GM23338 (cell line): ENCODE results near the gene SCRG1. TPM values are rescaled to one million over a fixed set of nuclear protein-coding genes. Genes with fewer than 3 reads are reported as not detected.

Experiments
- ATAC-seq: fragments of 200-7000 bp; cut with Tn5 transposase; 3 replicates; pipeline ENCODE4 v1.9.1; 2020
- DNase-seq: peaks from one replicate; pipeline ENCODE4 v3.0.0-alpha.2; 2015; ENCODE audit warnings: low spot score
- H2AFZ ChIP-seq: fragments of 200-600 bp; sonication (generic); 2 replicates; pipeline ENCODE4 v1.8.0; 2016; ENCODE audit warnings: antibody characterized with exemption, mild to moderate bottlenecking, moderate library complexity
- H3F3A ChIP-seq: fragments of 200-600 bp; sonication (generic); replicated peaks from 2 replicates; pipeline ENCODE4 v1.8.0; 2017; ENCODE audit warnings: antibody characterized with exemption, mixed run types, low read depth
- H3K27ac ChIP-seq: fragments of 200-600 bp; sonication (generic); 2 replicates; pipeline ENCODE4 v1.6.1; 2016; ENCODE audit warnings: low read depth
- H3K27me3 ChIP-seq: fragments of 200-600 bp; sonication (generic); 2 replicates; pipeline ENCODE4 v1.8.0; 2016; ENCODE audit warnings: mild to moderate bottlenecking, mixed run types, moderate library complexity; ENCODE audit not compliant: insufficient read depth
- H3K36me3 ChIP-seq: fragments of 200-600 bp; sonication (generic); 2 replicates; pipeline ENCODE4 v1.8.0; 2016; ENCODE audit warnings: mild to moderate bottlenecking; ENCODE audit not compliant: insufficient read depth
- H3K4me1 ChIP-seq: fragments of 200-600 bp; sonication (generic); 2 replicates; pipeline ENCODE4 v1.8.0; 2016; ENCODE audit warnings: mild to moderate bottlenecking, moderate library complexity; ENCODE audit not compliant: insufficient read depth
- H3K4me2 ChIP-seq: fragments of 200-600 bp; sonication (generic); 2 replicates; pipeline ENCODE4 v1.7.1; 2017; ENCODE audit warnings: mixed run types
- H3K4me3 ChIP-seq: fragments of 200-600 bp; sonication (generic); 2 replicates; pipeline ENCODE4 v1.6.1; 2016; ENCODE audit warnings: mixed run types
- H3K79me2 ChIP-seq: fragments of 200-600 bp; sonication (generic); replicated peaks from 2 replicates; pipeline ENCODE4 v1.8.0; 2017; ENCODE audit warnings: mild to moderate bottlenecking; ENCODE audit not compliant: insufficient read depth
- H3K9me2 ChIP-seq: fragments of 200-600 bp; sonication (generic); 2 replicates; pipeline ENCODE4 v1.8.0; 2017; ENCODE audit not compliant: insufficient read depth
- H4K20me1 ChIP-seq: fragments of 200-600 bp; sonication (generic); replicated peaks from 2 replicates; pipeline ENCODE4 v1.8.0; 2017; ENCODE audit warnings: mild to moderate bottlenecking; ENCODE audit not compliant: insufficient read depth
- H3K27ac Mint-ChIP-seq: 2 replicates; pipeline ENCODE4 v1.8.0; 2020; ENCODE audit warnings: inconsistent platforms, mild to moderate bottlenecking, moderate library complexity, mixed read lengths
- H3K27me3 Mint-ChIP-seq: 3 replicates; pipeline ENCODE4 v1.8.0; 2022; ENCODE audit warnings: low read depth, mild to moderate bottlenecking, moderate library complexity, mixed read lengths, inconsistent platforms; ENCODE audit not compliant: insufficient read depth, poor library complexity
- H3K36me3 Mint-ChIP-seq: 3 replicates; pipeline ENCODE4 v1.8.0; 2021; ENCODE audit warnings: low read depth, mild to moderate bottlenecking, inconsistent platforms, moderate library complexity, mixed read lengths
- H3K4me1 Mint-ChIP-seq: 3 replicates; pipeline ENCODE4 v1.8.0; 2020; ENCODE audit warnings: mild to moderate bottlenecking, inconsistent platforms, mixed read lengths
- H3K4me3 Mint-ChIP-seq: 3 replicates; pipeline ENCODE4 v1.8.0; 2021; ENCODE audit warnings: moderate library complexity, mild to moderate bottlenecking, inconsistent platforms, mixed read lengths
- H3K9me3 Mint-ChIP-seq: 3 replicates; pipeline ENCODE4 v1.8.0; 2020; ENCODE audit warnings: moderate library complexity, mild to moderate bottlenecking, inconsistent platforms, mixed read lengths
- CTCF ChIP-seq, 2 experiments: fragments of 200-600 bp in 1 of 2; sonication (generic) in 1 of 2; conservative IDR thresholded peaks; 2 replicates each; pipeline versions ENCODE4 v1.5.1 to v1.6.1; 2016 to 2017; ENCODE audit warnings: antibody characterized with exemption in 2 of 2, low read depth in 2 of 2, mild to moderate bottlenecking in 2 of 2, moderate library complexity in 1 of 2
- ETS1 ChIP-seq: IDR thresholded peaks from 2 replicates; pipeline ENCODE4 v1.6.1; 2016; ENCODE audit warnings: antibody characterized with exemption
- EZH2 ChIP-seq: fragments of 200-600 bp; sonication (generic); IDR thresholded peaks from one replicate; pipeline ENCODE4 v1.8.0; 2017; ENCODE audit warnings: antibody characterized with exemption, mild to moderate bottlenecking, low read depth; ENCODE audit not compliant: unreplicated experiment
- EZH2phosphoT487 ChIP-seq: fragments of 200-600 bp; sonication (generic); IDR thresholded peaks from one replicate; pipeline ENCODE4 v1.8.1; 2018; ENCODE audit warnings: antibody characterized with exemption; ENCODE audit not compliant: unreplicated experiment
- JUNB ChIP-seq: IDR thresholded peaks from one replicate; pipeline ENCODE4 v1.6.1; 2016; ENCODE audit warnings: antibody characterized with exemption; ENCODE audit not compliant: unreplicated experiment
- NANOG ChIP-seq: IDR thresholded peaks from 2 replicates; pipeline ENCODE4 v1.6.1; 2016; ENCODE audit warnings: antibody characterized with exemption, borderline replicate concordance
- POLR2AphosphoS5 ChIP-seq: IDR thresholded peaks from 2 replicates; pipeline ENCODE4 v1.6.1; 2016; ENCODE audit warnings: antibody characterized with exemption, low read depth
- REST ChIP-seq: IDR thresholded peaks from one replicate; pipeline ENCODE4 v1.6.1; 2018; ENCODE audit warnings: antibody characterized with exemption; ENCODE audit not compliant: unreplicated experiment
- STAT1 ChIP-seq: IDR thresholded peaks from one replicate; pipeline ENCODE4 v1.6.1; 2016; ENCODE audit warnings: antibody characterized with exemption; ENCODE audit not compliant: unreplicated experiment
- ZNF331 ChIP-seq: fragments of 250-450 bp; sonication (Bioruptor Pico); IDR thresholded peaks from 2 replicates; pipeline ENCODE4 v1.5.0; 2020; ENCODE audit warnings: low read depth, mild to moderate bottlenecking, moderate library complexity
- ZNF462 ChIP-seq: fragments of 250-450 bp; sonication (Bioruptor Pico); IDR thresholded peaks from 2 replicates; pipeline ENCODE4 v1.5.0; 2020; ENCODE audit warnings: mild to moderate bottlenecking, moderate library complexity
- polyA plus RNA-seq: library from polyadenylated mRNA; unstranded; fragments of >200 nt; fragmentation: Nextera tagmentation; extraction: Ambion mirVana; gene quantifications from 2 replicates; pipeline ENCODE4 v1.2.1, GENCODE V29; 2016
- total RNA-seq: library from RNA; depleted of rRNA; stranded (reverse); fragments of >200 nt; shearing (Covaris generic); gene quantifications from 2 replicates; pipeline ENCODE4 v1.2.3, GENCODE V29; 2014

Gene SCRG1
- total and polyA plus RNA-seq, 2 experiments from 2014 or later, result 0.45 TPM; not detected in 1

GRCh38 chr4:173436771-173437265 lies 37.9 kb upstream of the SCRG1 start:
- Histone ChIP-seq H3K4me1 (peaks cover 18% of the 10 kb centered on the region), H2AFZ (no peak overlapping the region), H3K4me2 (no peak overlapping the region), H3K79me2 (no peaks in the 10 kb centered on the region), H3K27ac (no peak overlapping the region), H3K9me2 (no peaks in the 10 kb centered on the region), H3K4me3 (no peak overlapping the region), H4K20me1 (no peaks in the 10 kb centered on the region), H3K36me3 (no peaks in the 10 kb centered on the region), H3F3A (no peaks in the 10 kb centered on the region), H3K27me3 (no peaks in the 10 kb centered on the region)
- Mint-ChIP-seq H3K27me3 (no peaks in the 10 kb centered on the region), H3K4me3 (no peak overlapping the region), H3K27ac (peak overlapping the region; percentile 4; the same call in 1 of the 2 replicates), H3K4me1 (peaks cover 23% of the 10 kb centered on the region), H3K9me3 (no peaks in the 10 kb centered on the region), H3K36me3 (no peaks in the 10 kb centered on the region)
- ATAC-seq (no peak), DNase-seq (no peak)
- TF ChIP-seq EZH2phosphoT487 (no peak), STAT1 (no peak), NANOG (no peak), ETS1 (no peak), CTCF (conservative IDR thresholded peaks at IDR 0.05; ENCODE audit: low read depth in 2 of 2) (no peak), ZNF331 (CRISPR knock-in tag) (no peak), REST (no peak), JUNB (no peak), ZNF462 (CRISPR knock-in tag) (no peak), EZH2 (no peak), POLR2AphosphoS5 (no peak)
